ENCODE results near the gene TMEM126B. TPM values are rescaled to one million over a fixed set of nuclear protein-coding genes. Genes with fewer than 3 reads are reported as not detected.

The TMEM126B gene
- 50.6 and 55.3 TPM in 2 replicates for total RNA-seq

DNA sequence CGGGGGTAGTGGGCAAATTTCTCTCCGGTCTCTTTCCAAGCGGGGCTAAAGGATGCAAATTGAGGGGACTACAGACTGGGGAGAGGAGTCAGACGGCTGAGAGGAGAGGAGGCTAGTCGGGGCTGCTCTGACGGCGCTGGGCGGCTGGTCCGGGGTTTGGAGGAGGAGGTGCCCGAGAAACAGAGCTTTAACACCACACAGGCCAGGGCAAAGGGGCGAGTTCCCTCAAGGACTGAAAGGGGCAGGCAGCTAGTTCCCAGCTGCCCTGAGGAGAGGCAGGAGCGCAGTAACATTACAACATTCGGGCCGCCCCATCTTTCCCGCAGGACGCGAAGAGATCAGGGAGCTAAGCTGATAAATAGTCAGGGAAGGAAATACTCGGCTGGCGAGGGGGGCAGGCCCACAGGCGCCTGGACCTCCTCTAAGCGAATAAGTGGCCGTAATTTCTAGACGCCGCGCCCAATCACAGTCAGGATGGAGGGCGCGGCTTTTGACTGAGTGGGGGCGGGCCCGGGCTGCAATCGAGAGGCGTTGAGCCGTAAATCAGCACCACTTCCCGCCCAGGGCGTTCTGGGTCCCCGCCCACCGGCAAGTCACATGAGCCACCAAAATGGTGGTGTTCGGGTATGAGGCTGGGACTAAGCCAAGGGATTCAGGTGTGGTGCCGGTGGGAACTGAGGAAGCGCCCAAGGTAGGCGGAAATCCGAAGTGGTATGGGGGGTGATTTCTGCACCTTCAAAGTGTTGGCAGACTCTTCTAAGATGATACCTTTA, at the start of gene TMEM126B:
Gene TMEM126B (plus strand): TSS at position 596 of the 773 bp plus-strand sequence. CDS start 15 bp downstream, at position 611.

DNA sequence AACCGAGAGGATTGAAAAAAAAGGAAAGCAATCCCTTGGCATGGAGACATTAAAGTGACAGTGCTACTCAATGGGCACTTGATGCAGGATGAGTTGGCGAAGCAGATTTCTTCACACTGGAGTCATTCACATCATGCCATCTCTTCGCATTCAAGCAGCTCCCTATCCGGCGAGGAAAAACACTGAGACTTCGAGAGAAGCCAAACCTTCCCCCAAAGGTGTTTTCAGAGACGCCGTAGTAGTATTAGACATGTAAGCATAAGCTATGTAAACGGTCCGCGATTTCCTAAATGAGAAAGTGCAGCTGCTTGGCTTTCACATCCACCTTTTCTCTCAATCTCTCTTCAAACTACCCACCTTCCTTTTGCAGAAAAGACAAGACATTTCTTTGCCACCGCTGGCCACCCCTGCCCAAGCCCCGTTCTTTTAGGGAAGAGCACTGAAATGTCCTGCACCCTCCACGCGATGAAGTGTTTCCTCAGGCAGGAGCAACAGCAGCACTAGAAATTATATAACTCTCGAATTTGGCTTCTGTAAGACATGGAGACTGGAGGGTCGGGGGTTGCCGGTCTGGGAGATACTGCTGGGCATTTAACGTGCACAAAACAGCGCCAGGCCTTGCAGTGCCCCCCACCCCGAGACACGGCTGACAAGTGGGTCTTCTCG, 928 bp upstream of the TMEM126B start, which contains the start of gene DLG2:
Gene DLG2 (minus strand): TSS at position 13 of the 666 bp plus-strand sequence.

DNA sequence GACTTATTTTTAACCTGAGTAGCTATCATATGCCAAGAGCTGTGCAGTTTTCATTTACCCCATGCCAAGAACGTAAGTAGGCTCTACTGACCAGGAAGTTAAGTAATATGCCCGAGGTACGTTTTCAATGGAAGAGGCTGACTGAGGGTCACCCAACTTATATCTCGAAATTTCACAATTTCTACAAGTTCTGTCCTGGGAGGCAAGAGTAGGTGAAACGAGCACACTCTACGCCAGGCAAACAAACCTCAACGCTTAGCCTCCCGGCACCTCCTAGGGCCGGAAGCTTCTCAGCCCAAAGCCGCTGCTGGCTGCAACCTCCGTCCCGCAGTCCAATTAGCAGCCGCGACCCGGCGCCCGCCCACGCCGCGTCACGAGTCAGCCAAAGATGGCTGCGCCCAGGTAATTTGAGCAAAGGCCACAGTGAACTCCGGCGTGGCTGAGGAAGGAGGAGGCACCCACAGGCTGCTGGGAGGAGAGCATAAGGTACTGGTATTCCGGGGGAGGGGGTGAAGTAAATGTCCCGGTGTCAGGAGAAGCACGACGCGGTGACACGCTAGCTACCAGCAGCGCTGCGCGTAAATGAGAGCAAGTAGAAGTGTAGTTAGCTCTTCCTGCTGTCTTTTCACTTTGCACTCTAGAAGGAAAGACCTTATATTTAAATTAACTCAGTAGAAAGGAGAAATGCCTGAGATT, 19.4 kb downstream of the TMEM126B start, which contains the start of gene TMEM126A:
Gene TMEM126A (plus strand): TSS at position 364 of the 696 bp plus-strand sequence. CDS start 2,289 bp downstream, outside the sequence.

DNA sequence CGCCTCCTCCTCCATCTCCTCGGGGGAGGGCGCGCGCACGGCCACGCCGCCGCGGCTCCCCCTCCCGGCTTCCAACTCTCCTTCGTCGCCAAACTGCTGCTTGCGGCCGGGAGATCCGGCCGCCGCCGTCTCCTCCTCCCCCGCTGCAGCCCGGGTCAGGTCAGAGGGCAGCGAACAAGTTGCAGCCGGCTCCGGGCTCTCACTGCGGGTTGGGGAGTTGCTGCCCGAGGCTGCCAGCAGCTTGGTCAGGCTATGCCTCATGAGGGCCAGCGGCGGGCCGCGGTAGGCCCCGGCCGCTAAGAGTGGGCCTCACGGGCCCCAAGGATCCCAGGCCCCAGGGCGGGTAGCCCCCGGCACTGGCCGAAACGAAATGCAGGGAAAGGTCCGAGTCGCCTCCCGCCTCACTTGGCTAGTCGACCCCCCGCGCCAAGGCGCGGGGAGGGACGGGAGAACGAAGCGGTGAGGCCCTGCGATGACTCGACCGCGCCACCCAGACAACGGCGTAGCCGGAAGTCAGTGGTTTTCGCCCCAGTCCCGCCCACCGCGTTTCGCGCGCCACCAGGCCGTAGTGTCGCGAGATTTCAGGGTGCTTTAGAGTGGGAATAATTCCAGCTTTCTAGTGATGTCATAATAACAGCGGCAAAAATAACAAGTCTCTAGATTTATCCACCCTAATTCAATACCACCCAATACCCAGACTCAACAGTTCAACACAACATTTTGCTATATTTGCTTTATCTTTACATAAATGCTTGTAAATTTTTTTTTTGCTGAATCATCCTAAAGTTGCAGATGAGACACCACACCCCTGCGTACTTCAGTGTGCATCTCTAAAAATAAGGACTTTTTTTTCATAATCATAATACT, 36.5 kb downstream of the TMEM126B start, which contains the start of gene CREBZF:
Gene CREBZF (minus strand): TSS at position 515 of the 867 bp plus-strand sequence. CDS start 254 bp downstream, at position 261.

DNA sequence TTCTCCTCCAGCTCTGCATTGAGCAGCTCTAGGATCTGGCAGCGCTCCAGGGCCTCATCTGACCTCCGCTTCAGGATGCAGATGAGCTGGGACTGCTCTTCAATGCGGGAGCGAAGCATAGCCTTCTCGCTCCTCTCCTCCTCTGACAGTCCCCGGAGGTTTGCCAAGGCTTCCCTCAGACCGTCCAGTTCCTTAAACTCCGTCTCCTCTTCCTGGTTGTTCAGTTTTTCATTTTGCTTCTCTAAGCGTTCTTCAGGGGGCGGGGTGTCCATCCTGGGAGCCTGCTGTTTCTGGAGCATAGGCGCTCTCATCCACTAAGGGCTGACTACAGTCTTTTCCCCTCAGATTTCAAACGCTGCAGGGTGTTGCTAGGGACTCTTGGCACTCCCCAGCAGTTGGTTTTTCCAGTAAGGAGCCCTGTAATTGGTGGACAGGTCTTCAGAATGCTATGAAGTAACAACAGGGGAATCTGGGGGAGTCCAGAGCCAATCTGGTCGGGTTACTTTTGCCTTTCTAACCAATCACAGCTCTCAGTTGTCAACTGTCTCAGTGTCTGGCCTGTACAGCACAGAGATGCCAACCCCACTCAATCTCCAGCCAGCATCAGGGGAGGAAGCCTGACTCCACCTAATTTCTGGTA, 57.5 kb downstream of the TMEM126B start, which contains the start of gene CCDC89:
Gene CCDC89 (minus strand): TSS at position 376 of the 640 bp plus-strand sequence. CDS start 65 bp downstream, at position 311.

Other genes starting within 250 kb of the TMEM126B start
- 0.11 and 0.52 TPM in 2 replicates for gene DLG2, start 1.2 kb upstream of the TMEM126B start, total RNA-seq
- gene TMEM126A, start 19.4 kb downstream of the TMEM126B start, total RNA-seq, result 28.8 and 37.2 TPM in 2 replicates
- gene CREBZF, start 36.5 kb downstream of the TMEM126B start, total RNA-seq, result 24.7 and 31.4 TPM in 2 replicates
- not detected in 2 replicates for gene CCDC89, start 57.6 kb downstream of the TMEM126B start, total RNA-seq
- 0.26 and 0.33 TPM in 2 replicates for gene SYTL2, start 182.5 kb downstream of the TMEM126B start, total RNA-seq
- not detected in 2 replicates for gene CCDC83, start 226.8 kb downstream of the TMEM126B start, total RNA-seq

All from dermis lymphatic vessel endothelial cell (primary cell).